ENCODE data around the gene SNORC.

- no peak for TF ChIP-seq CTCF (IDR thresholded peaks at IDR 0.05)
- TF ChIP-seq POLR2A (IDR thresholded peaks at IDR 0.05) = no peak
These were observed 26.9 kb downstream of the SNORC start for GRCh38 chr2:232896720-232897597.
